ENCODE results near the gene PTPRT.

PTPRT gene

GRCh38 chr20:42443200-42443599 lies 746.5 kb downstream of the PTPRT start:
- Histone ChIP-seq H3K27ac (no peak overlapping the region), H3K4me1 (peaks cover 0 to 5% (median 0%) of the 10 kb centered on the region in 4 donors), H3K27me3 (no peaks in the 10 kb centered on the region), H3K9me3 (no peaks in the 10 kb centered on the region), H3K4me3 (no peak overlapping the region), H3K36me3 (no peaks in the 10 kb centered on the region)
- intact Hi-C loops (cut with DNase I; ENCODE audit: low total_unique reads): no loop called here
- no peak for TF ChIP-seq CTCF (IDR thresholded peaks at IDR 0.05)
- no peak for DNase-seq

- Histone ChIP-seq H3K27ac (no peak overlapping the region), H3K27me3 (no peaks in the 10 kb centered on the region)
- intact Hi-C loops (cut with DNase I; ENCODE audit: low total_unique reads): no loop called here
These were observed 747.0 kb downstream of the PTPRT start for GRCh38 chr20:42442716-42443115.

GRCh38 chr20:42441864-42442331 lies 747.8 kb downstream of the PTPRT start:
- no peaks in the 10 kb centered on the region for H3K9me3 ChIP-seq
- peaks cover 0 to 5% (median 0%) of the 10 kb centered on the region in 4 donors for H3K4me1 ChIP-seq
- intact Hi-C loops (cut with DNase I; ENCODE audit: low total_unique reads): no loop called here
- no peak for TF ChIP-seq CTCF (IDR thresholded peaks at IDR 0.05)
- no peak overlapping the region for H3K27ac ChIP-seq
- H3K27me3 ChIP-seq: no peaks in the 10 kb centered on the region
- no peak overlapping the region for H3K4me3 ChIP-seq
- DNase-seq: no peak
- no peaks in the 10 kb centered on the region for H3K36me3 ChIP-seq

More at GRCh38 chr20:42442716-42443115, 747.0 kb downstream of the PTPRT start:
- Histone ChIP-seq H3K4me1 (peaks cover 0 to 5% (median 0%) of the 10 kb centered on the region in 4 donors), H3K36me3 (no peaks in the 10 kb centered on the region), H3K9me3 (no peaks in the 10 kb centered on the region), H3K4me3 (no peak overlapping the region)
- no peak for TF ChIP-seq CTCF (IDR thresholded peaks at IDR 0.05)
- DNase-seq: peak in 1 of 2 donors; percentile 50

- no peaks in the 10 kb centered on the region for H3K27me3 ChIP-seq
- intact Hi-C loops (cut with DNase I; ENCODE audit: low total_unique reads): no loop called here
- H3K36me3 ChIP-seq: no peaks in the 10 kb centered on the region
- no peak overlapping the region for H3K27ac ChIP-seq
- TF ChIP-seq CTCF (IDR thresholded peaks at IDR 0.05): no peak
- DNase-seq: no peak
- H3K9me3 ChIP-seq: no peaks in the 10 kb centered on the region
- peaks cover 0 to 5% (median 0%) of the 10 kb centered on the region in 4 donors for H3K4me1 ChIP-seq
- no peak overlapping the region for H3K4me3 ChIP-seq
These were observed 748.4 kb downstream of the PTPRT start for GRCh38 chr20:42441196-42441863.

GRCh38 chr20:42435230-42435629 lies 754.5 kb downstream of the PTPRT start:
- Histone ChIP-seq H3K4me1 (no peaks in the 10 kb centered on the region), H3K27me3 (no peaks in the 10 kb centered on the region), H3K27ac (no peak overlapping the region), H3K9me3 (no peaks in the 10 kb centered on the region), H3K36me3 (no peaks in the 10 kb centered on the region), H3K4me3 (no peak overlapping the region)
- TF ChIP-seq CTCF (IDR thresholded peaks at IDR 0.05): no peak
- intact Hi-C loops (cut with DNase I; ENCODE audit: low total_unique reads): no loop called here
- DNase-seq: no peak
